ENCODE results near the gene TCAP.
"Not testable (repeated sequence)": the region's sequence is repeated elsewhere in the genome, so short reads cannot be mapped to it uniquely, and the experiment has no call there.

Gene TCAP

DNA sequence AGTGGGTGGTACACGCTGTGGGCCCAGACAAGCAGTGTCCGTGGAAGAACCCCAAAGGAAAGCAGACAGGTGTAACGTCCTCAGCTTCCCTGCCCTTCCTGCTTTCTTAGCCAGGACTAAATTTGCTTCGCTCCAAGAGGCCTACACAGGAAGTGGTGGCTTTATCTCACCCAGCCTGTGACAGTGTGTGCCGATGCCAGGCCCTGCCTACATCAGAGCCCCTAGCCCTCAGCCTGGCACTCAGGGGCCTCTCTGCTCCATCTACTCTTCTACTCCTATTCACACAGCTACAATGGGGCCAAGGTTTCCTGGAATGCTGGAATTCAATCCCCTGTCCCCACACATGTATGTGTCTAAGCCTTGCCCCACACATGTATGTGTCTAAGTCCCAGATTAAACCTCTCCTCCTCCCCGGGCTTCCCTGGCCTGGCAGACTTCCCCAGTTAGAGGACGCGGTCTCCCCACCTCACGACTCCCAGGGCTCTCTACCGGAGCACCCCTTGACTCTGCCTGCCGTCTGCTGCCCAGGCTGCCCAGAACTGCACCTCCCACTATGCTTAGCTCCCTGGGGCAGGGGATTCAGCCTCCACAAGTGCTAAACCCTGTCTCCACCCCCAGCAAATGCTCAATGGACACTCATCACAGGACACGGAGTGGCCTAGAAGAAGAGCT, 14.5 kb downstream of the TCAP start:
- DNase-seq (ENCODE audit: low read depth in 2 of 2): no peak

DNA sequence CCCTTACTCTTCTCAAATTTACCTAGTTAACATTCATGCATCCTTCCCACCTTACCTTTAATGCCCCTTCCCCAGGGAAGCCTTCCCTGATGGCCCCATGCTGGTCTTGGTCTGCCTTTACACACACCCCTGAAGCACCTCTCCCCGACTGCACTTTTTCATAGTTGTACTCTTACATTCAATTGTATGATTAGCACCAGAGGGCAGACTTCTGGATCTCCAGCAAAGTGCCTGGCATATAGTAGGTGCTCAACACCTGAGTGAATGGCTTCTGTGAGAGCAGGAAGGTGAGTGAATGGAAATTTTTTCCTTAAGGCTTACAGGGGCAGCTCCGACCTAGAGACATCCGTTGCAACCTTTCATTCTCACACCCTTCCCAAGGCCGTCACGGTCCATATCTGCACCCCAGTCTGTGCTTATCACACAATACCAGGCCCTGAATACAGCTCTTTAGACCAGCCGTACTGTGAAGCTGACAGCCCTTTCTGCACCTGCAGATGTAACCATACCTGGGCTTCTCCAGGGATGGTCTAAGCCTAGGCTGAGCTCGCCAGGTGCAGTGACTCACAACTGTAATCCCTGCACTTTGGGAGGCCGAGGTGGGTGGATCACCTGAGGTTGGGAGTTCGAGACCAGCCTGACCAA, 18.3 kb downstream of the TCAP start:
- DNase-seq (ENCODE audit: low read depth in 2 of 2): no peak

DNA sequence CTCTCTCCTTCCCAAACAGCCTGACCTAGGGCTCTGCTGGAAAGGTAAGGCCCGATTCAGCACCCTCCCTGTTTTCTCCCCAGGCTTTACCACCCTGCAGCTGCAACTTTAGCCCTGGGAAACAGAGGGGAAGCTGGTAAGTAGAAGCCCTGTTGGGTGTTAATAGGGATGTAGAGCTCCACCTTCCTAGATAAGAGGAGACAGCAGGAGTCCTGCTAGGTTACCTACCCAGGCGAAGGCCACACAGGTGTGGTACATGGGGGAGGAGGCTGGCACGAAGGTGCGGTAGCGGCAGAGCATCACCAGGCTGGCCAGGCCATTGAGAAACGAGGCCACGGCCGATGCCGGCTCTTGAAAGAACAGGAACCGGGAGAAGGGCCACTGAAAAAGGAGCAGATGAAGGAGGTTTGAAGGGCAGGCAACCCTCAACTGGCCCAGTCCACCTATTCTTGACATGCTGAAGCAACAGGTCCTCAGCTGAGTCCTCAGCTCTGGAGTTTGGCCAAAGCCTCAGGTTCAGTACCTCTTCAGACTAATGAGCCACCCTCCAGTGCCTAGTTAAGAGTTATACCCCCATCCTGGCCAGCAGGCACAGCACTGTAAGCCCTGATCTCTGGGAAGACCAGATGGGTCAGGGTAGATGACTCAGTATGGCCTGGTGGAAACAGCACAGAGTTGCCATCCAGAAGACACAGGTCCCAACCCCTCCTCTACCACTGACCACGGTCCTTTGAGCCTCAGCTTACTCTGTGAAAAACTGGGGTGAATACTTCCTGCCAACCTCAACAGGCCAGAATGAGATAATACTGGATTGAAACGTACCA, 19.4 kb downstream of the TCAP start:
- DNase-seq (ENCODE audit: low read depth in 2 of 2): no peak

DNA sequence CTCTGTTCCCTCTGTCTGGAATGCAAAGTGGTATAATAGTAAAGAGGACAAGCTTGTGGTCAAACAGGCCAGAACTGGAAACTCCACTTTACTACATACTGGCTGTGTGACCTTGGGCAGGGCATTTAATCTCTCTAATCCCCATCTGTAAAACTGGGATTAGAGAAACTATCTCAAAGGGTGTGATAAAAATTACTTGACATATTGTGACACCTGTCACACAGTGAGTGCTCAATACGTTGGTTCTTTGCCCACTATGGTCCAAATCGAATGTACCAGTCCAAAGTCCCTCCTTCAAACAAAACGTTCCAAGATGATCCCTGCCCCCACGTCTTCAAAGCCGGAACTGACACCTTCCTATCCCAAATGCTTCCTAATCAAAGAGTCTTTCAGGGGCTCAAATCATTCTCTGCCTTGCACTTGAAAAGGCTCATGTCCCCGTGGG, 22.0 kb downstream of the TCAP start:
- no peak for DNase-seq (ENCODE audit: low read depth in 2 of 2)

DNA sequence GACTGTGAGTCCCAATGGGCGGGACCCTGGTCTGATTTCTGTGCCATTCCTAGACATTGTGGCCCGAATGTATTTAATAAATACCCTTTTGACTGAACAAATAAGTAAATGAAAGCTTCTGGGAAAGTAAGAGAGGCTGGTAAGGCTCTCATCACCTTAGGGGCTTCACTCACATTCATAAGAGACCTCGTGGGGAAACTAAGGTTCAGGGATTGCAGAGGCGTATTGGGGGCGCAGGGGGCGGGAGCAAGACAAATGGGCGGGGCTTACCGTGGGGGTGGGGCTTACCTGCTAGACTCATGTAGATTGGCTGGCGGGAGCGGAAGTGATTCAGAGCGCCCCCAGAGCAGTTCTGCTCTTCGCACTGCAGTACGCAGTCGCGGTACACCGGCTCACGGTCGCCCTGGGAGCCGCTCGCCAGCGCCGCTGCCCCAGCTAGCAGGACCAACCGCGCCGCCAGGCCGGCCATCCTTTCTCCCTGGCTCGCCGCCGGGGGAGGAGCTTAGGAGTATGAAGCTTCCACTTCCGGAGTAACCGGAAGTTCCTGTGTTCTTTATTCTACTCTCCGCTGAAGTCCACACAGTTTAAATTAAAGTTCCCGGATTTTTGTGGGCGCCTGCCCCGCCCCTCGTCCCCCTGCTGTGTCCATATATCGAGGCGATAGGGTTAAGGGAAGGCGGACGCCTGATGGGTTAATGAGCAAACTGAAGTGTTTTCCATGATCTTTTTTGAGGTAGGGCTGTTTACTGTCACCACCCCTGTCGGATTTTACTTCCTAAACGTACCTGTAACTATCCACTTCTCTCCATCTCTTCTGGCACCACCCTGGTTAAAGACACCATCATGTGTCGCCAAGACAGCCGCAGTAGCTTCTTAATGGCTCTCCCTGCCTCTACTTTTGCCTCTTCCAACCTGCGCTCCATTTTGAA, 22.7 kb downstream of the TCAP start, which contains the start of gene PGAP3:
Gene PGAP3, minus strand, starts transcription at position 512 of the 929 bp plus-strand sequence. Its CDS starts 43 bp downstream, at position 469.
- peak; percentile 74 to 80 for DNase-seq (ENCODE audit: low read depth in 2 of 2)

DNA sequence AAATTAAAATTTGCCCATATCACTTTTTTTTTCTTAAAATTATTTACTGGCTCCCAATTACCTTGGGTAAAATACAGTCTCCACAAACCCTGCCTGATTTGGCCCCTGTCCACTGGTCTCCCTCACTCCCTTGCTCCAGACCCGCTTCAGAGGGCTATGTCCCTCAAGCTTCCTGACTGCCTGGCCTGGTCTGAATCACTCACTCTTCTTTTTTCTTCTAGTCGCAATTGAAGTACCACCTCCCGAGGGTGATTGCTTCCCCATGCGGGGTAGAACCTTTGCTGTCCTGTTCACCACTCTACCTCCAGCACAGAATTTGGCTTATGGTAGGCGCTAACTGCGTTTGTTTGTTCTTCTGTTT, 23.3 kb downstream of the TCAP start:
- no peak for DNase-seq (ENCODE audit: low read depth in 2 of 2)

DNA sequence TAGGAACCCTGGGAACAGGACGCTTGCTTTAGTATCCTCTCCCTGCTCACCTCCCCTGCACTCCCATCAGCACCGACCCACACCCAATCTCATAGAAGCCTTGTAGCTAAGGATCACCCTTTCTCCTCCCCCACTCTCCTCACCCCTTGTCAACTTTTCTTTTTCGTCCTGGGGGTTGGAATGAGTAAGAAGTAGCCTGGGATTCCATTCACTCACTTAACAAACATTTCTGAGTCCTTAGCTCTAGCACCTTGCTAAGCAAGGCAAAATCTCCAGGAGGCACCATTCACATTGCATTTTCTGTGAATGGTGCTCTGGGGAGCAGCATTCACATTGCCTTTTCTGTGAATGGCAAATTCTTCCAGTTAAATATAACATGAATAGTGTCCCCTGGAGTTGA, 23.8 kb downstream of the TCAP start:
- DNase-seq (ENCODE audit: low read depth in 2 of 2): no peak

DNA sequence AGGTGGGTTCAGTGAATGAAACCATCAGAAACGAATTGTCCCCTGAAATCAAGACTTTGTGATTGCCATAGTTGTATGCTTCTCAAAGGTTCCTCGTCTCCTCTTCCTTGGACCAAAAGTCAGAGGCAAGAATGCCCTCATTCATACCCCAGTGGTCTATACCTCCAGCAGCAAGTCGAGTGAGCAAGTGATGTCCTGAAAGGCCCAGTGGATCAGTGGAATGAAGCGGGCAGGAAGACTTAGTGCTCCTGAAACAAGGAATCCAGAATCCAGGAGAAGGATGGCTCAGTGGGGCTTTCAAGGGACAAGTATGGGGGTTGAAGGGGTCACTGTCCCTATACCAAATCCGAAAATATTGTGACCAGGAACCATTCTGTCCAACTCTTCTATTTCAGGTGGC, 29.4 kb downstream of the TCAP start:
- DNase-seq (ENCODE audit: low read depth in 2 of 2): no peak

DNA sequence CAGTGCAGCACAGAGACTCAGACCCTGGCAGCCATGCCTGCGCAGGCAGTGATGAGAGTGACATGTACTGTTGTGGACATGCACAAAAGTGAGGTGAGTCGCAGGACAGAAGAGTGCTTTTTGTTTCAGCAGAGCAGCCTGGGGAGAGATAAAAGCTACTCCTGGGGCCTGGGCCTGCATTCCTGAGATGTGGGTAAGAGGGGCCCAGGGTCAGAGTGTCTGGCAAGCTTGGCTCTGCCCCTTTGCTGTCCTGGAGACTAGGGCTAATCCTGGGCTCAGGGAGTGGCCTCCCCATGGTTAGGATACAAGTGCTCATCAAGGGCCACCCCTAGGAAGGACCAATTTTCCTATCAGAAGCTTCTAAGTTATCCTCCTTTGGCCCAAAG, 29.9 kb downstream of the TCAP start:
- no peak for DNase-seq (ENCODE audit: low read depth in 2 of 2)

DNA sequence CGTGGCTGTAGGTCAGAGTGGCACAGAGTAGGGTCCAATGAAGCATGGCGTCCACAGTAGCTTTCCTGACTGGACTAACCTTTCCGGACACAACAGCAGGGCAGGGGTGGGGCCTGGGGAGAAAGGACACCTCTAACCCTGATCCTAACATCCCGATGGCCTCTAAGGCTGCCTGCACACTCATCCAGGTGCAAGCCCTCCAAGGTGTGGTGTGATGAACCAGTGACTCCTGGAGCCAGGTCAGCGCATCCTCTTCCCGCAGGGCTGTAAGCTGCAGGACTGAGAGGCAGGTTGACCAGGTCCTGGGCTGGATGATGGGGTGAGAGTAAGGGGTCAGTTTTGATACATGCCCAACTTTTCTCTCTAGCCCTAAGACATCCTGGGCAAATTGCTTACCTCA, 31.6 kb downstream of the TCAP start:
- DNase-seq (ENCODE audit: low read depth in 2 of 2): no peak

DNA sequence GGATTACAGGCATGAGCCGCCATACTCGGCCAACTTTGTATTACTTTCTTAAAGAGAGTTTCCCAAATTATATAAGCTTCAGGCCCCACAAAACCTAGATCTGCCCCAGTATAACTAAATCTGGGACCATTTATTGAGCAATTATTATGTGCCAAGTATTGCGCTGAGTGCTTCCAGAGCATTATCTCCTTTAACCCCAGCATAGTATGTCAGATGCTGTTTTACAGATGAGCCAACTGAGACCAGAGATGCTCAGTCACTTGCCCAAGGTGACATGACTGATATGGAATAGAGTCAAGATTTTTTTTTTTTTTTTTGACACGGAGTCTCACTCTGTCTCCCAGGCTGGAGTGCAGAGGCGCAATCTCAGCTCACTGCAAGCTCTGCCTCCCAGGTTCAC, 32.8 kb downstream of the TCAP start:
- DNase-seq (ENCODE audit: low read depth in 2 of 2): no peak

DNA sequence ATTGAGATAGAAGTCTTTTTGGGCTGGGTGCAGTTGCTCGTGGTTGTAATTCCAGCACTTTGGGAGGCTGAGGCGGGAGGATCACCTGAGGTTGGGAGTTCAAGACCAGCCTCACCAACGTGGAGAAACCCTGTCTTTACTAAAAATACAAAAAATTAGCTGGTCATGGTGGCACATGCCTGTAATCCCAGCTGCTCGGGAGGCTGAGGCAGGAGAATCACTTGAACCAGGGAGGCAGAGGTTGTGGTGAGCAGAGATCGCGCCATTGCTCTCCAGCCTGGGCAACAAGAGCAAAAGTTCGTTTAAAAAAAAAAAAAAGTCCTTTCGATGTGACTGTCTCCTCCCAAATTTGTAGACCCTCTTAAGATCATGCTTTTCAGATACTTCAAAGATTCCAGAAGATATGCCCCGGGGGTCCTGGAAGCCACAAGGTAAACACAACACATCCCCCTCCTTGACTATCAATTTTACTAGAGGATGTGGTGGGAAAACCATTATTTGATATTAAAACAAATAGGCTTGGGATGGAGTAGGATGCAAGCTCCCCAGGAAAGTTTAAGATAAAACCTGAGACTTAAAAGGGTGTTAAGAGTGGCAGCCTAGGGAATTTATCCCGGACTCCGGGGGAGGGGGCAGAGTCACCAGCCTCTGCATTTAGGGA, 34.1 kb downstream of the TCAP start:
- DNase-seq (ENCODE audit: low read depth in 2 of 2): not testable (repeated sequence)

DNA sequence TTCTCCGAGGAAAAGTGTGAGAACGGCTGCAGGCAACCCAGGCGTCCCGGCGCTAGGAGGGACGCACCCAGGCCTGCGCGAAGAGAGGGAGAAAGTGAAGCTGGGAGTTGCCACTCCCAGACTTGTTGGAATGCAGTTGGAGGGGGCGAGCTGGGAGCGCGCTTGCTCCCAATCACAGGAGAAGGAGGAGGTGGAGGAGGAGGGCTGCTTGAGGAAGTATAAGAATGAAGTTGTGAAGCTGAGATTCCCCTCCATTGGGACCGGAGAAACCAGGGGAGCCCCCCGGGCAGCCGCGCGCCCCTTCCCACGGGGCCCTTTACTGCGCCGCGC, 34.6 kb downstream of the TCAP start, which contains the start of gene ERBB2:
Gene ERBB2, plus strand, starts transcription at position 247 of the 330 bp plus-strand sequence. CDS start 175 bp downstream, outside the sequence.
- no peak for DNase-seq (ENCODE audit: low read depth in 2 of 2)

DNA sequence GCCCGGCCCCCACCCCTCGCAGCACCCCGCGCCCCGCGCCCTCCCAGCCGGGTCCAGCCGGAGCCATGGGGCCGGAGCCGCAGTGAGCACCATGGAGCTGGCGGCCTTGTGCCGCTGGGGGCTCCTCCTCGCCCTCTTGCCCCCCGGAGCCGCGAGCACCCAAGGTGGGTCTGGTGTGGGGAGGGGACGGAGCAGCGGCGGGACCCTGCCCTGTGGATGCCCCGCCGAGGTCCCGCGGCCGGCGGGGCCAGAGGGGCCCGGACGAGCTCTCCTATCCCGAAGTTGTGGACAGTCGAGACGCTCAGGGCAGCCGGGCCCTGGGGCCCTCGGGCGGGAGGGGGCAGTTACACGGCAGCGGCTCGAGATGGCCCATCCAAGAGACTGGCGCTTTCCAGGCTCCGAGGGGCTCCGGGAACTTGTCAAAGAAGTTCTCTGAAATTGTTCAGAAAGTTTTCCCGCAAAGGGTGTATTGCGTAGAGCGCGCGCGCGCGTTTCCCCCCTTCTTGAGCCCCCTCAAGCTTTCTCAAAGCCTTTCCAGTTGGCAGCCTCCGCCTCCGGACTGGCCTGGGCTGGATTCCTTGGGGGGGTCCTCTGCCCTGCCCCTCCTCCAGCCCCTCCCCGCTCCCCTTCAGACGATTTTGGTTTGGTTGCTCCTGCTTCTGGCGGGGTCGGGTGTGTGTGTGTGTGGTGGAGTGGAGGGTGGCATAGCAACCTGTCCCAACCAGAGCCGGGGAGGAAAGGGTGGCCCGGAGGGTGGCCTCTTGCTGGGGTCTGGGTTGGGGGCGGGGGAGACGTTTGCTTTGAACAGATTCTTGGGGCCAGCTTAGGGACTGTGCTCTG, 35.2 kb downstream of the TCAP start:
- no peak for DNase-seq (ENCODE audit: low read depth in 2 of 2)

DNA sequence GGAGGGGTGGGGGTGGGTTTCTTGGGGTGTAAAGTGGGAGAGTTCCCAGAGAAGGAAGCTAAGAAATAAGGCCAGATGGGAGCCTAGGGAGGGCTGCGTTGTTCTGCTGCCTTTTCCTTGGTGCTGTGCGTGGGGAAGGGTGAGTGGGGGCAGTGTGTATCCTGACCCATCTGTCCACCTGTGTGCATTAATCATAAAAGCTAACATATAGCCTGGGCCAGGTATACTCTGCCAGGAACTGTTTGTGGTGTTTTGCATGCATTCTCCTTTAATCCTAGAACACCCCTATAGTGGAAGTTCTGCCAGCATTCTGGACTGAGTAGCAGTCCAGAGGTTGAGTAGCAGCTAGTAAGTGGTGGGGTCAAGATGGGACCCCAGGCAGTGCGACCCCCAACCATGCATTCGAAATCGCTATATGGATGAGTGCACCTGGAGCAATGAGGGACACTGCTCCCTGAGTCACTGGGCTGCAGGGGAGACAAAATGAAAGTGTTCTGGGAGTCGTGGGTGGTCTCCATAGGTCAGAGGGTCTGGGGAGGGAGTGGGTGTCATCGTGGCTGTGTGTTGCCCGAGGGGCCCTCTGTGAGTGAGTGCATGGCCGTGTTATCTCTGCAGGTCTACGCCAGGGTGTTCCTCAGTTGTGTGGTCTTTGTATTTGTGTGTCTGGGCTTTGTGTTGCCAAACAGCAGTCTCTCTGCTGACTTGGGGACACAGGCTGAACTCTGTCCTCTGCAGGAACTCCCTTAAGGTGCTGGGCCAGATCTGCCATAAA, 36.0 kb downstream of the TCAP start:
- no peak for DNase-seq (ENCODE audit: low read depth in 2 of 2)

DNA sequence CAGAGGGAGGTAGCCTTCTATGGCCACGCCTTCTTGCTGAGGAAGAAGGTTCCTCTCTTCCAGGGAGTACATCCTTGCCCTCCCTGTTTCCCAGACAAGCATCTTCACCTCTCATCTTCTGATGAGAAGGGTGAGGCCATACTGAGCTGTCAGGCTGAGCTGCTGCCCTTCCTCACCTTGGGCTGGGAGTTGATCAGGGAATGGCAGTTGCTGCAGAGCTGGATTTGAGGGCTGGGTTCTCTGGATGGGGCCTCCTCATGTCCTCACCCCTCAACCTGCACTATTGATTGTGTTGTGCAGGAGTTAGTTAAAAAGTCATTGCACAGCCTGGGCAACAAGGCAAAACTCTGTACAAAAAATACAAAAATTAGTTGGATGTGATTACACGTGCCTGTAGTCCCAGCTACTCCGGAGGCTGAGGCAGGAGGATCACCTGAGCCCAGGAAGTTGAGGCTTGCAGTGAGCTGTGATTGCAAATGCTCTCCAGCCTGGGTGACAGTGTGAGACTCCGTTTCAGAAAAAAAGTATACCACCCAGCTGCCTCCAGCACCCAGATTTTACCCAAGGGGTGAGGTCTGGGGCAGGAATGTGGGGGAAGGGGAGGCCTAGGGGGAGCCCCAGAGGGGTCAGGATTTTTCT, 36.8 kb downstream of the TCAP start:
- no peak for DNase-seq (ENCODE audit: low read depth in 2 of 2)

DNA sequence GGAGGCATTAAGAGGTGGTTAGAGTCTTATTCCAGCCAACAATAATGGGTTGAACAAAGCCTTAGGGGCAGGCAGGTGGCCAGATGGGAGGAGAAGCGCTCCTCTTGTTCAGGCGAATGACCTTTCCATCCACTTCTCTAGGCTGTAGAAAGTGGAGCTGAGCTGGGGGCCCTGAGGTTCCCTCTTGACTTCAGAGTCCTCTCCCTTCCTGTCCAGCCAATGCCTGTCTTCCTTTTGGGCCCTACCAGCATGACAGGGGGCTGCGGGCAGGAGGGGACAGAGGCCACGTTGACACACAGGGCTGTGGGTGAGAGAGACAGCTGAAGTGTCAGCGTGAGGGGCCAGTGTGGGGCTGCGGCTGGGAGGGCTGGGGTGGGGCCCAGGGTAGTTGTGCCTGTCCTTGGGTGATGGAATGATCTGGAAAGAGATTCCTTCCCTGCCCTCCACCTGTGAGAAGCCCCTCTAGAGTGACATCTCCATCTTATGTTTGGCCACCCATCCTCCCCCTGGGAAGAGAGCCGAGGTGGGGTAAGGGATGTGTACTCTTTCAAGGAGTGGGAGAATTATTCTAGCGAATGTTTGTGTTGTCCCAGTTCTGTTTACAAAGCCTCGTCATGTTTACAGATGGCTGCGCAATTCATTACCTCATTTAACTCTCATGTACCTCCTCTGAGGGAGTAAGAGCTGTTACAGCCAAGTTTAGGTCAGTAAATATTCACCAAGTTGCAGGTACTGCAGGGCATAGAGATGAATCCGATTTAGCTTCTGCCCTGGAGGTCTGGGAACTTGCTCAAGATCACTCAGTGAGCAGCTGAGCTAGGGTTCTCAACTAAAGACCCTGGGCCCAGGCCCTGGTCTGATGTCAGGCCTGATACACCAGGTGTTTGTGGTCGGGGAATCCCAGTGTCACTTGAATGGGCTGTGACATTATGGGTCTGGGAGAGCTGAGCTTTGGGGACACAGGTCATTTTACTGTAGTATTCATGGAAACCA, 38.0 kb downstream of the TCAP start:
- no peak for DNase-seq (ENCODE audit: low read depth in 2 of 2)

DNA sequence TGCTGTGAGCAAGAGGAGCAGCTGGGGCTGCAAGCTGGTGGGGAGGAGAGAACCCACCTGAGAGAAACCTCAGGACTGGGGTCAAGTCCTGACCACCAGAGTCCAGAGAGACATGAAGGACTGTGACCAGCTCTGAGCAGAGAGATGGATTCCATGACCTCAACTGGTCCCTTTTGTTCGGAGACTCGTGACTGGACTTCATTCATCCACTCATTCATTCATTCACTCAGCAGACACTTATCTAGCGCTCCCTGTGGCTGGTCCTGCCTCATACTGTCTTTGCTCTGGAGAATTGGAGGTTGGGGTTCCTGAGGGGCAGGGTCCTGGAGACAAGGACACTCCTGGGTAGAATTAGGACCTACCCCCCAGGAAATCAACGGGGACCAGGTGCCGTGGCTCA, 38.8 kb downstream of the TCAP start:
- no peak for DNase-seq (ENCODE audit: low read depth in 2 of 2)
